AG10803 (cell line): ENCODE results near the gene TCF7L2.

Experiments
- DNase-seq: peaks from one replicate; pipeline ENCODE4 v3.0.0; 2010; ENCODE audit warnings: low read depth
- H3K4me3 ChIP-seq: 2 replicates; pipeline ENCODE4 v1.5.1; 2011; ENCODE audit warnings: mild to moderate bottlenecking, low read length, control low read depth
- TF ChIP-seq, protein P1 (sequence below): conservative IDR thresholded peaks from 2 replicates; pipeline ENCODE4 v1.5.1; 2011; ENCODE audit warnings: mild to moderate bottlenecking, low read length, control low read depth, inconsistent platforms

TCF7L2 gene

DNA sequence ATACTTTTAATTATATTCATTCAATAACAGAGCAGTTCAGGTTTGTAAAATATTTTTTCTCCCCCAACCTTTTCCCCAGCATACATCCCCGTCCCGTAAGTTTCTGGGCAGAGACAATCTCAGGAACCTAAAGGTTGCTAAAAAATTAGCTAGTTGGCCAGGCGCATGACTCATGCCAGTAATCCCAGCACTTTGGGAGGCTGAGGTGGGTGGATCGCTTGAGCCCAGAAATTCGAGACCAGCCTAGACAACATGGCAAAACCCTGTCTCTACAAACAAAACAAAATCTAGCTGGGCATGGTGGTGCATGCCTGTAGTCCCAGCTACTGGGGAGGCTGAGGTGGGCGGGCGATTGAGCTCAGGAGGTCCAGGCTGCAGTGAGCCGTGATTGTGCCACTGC is 40.2 kb downstream of the TCF7L2 start:
- DNase-seq, result no peak
- H3K4me3 ChIP-seq, result no peak overlapping the region
- TF ChIP-seq, protein P1, sequence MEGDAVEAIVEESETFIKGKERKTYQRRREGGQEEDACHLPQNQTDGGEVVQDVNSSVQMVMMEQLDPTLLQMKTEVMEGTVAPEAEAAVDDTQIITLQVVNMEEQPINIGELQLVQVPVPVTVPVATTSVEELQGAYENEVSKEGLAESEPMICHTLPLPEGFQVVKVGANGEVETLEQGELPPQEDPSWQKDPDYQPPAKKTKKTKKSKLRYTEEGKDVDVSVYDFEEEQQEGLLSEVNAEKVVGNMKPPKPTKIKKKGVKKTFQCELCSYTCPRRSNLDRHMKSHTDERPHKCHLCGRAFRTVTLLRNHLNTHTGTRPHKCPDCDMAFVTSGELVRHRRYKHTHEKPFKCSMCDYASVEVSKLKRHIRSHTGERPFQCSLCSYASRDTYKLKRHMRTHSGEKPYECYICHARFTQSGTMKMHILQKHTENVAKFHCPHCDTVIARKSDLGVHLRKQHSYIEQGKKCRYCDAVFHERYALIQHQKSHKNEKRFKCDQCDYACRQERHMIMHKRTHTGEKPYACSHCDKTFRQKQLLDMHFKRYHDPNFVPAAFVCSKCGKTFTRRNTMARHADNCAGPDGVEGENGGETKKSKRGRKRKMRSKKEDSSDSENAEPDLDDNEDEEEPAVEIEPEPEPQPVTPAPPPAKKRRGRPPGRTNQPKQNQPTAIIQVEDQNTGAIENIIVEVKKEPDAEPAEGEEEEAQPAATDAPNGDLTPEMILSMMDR, result no peak

GRCh38 chr10:112991888-112992491 is 41.9 kb downstream of the TCF7L2 start:
- no peak overlapping the region for H3K4me3 ChIP-seq
- TF ChIP-seq, protein P1, result no peak
- no peak for DNase-seq

DNA sequence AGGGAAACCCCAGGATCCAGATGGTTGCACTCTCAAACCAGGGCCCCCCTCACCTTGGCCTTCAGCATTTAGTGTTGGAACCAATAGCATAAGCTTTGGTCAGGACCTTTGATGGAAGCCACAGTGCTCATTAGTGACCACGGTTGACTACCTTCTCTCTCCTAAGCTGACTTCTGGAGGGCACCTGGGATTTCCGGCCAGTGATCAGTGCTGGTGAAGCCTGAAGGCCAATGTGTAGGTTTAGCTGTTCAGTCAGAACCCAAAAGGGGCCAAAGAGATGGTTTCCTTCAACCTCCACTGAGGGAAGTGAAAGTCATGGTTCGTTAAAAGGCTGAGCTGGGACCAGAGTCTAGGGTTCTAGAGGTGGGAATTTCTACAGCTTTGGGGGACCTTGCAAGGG is 46.4 kb downstream of the TCF7L2 start:
- no peak for DNase-seq
- H3K4me3 ChIP-seq, result no peak overlapping the region
- TF ChIP-seq, protein P1, result no peak

DNA sequence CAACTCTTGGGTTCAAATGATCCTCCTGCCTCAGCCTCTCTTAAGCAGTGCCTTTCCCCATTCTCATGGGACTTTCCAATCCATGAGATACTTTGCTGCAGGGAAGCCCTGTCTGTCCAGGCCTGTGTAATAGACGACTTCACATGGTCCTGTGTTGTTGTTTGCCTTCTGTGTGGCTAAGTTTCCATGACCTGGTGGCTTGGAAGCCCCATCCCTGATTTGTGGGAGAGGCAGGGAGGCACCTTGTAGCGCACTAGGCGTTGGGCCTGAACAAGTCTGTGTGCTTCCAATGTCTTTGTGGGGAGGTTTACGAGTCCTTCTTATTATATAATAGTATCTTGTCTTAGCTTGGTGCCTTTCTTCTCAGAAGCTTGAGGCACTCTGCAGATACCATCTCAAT is 49.1 kb downstream of the TCF7L2 start:
- no peak overlapping the region for H3K4me3 ChIP-seq
- TF ChIP-seq, protein P1, result no peak
- DNase-seq, result no peak

GRCh38 chr10:113000442-113000841 is 50.4 kb downstream of the TCF7L2 start:
- no peak overlapping the region for H3K4me3 ChIP-seq
- DNase-seq, result no peak
- TF ChIP-seq, protein P1, result no peak

DNA sequence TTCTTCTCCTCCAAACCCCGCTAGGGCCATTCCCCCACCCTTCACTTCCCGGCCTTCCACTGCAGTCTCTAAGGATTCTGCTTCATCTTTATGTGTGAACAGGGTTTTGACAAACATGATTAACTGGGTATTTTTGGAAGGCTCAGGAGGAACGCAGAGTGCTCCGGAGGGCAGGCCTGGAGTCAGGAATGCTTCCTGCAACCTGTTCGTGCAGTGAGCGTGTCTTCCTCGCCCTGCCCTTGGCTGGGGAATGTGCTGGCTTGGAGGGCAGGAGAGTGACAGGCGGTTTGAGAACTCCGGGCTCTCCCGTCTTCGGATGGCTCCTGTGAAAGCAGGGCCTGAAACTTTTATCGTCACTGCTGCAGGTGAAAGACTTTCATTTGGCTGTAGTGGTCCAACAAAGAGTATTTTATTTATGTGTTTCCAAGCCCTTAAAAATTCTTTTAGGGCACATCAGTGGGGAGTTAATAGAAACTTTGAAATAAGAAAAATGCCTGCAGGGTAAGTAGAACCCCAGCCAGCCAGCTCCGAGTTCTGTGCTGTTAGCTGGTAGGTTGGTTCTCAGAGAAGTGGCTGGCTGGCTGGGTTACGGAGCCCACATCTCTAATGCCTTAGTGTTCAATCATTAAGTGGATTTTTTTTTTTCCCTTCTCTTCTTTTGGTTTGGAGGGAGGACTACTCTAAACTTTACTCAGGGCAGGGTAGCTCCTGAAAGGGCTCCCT is 51.0 kb downstream of the TCF7L2 start:
- H3K4me3 ChIP-seq, result no peak overlapping the region
- TF ChIP-seq, protein P1, result peak; percentile 42
- DNase-seq, result peak; percentile 51
